H9 (cell line): ENCODE measurements around the gene TIRAP. TPM values are rescaled to one million over a fixed set of nuclear protein-coding genes. Genes with fewer than 3 reads are reported as not detected.

ENCODE experiments used
- DNase-seq: peaks from one replicate; pipeline ENCODE4 v3.0.0-alpha.2; 2017
- H2AFZ ChIP-seq: one replicate; pipeline ENCODE4 v1.6.1; 2013; ENCODE audit warnings: mild to moderate bottlenecking, low read length, control low read depth, moderate library complexity
- H2AK5ac ChIP-seq: 2 replicates; pipeline ENCODE4 v1.6.1; 2013; ENCODE audit warnings: low read length, control low read depth, mixed read lengths; ENCODE audit not compliant: insufficient read length
- H2BK120ac ChIP-seq: one replicate; pipeline ENCODE4 v1.6.1; 2013; ENCODE audit warnings: low read depth, mild to moderate bottlenecking, low read length, control low read depth, inconsistent platforms; ENCODE audit not compliant: poor library complexity, severe bottlenecking
- H2BK12ac ChIP-seq: 2 replicates; pipeline ENCODE4 v1.6.1; 2013; ENCODE audit warnings: low read length, control low read depth, mixed read lengths, low read depth; ENCODE audit not compliant: insufficient read length
- H2BK15ac ChIP-seq: 2 replicates; pipeline ENCODE4 v1.6.1; 2013; ENCODE audit warnings: low read depth, low read length, control low read depth
- H2BK20ac ChIP-seq: one replicate; pipeline ENCODE4 v1.6.1; 2013; ENCODE audit warnings: low read depth, mild to moderate bottlenecking, low read length, control low read depth, inconsistent platforms; ENCODE audit not compliant: poor library complexity, severe bottlenecking
- H2BK5ac ChIP-seq: 2 replicates; pipeline ENCODE4 v1.6.1; 2013; ENCODE audit warnings: low read length, control low read depth, mixed read lengths; ENCODE audit not compliant: insufficient read length
- H3K14ac ChIP-seq: 2 replicates; pipeline ENCODE4 v1.6.1; 2013; ENCODE audit warnings: low read length, control low read depth; ENCODE audit not compliant: insufficient read depth
- H3K18ac ChIP-seq: 2 replicates; pipeline ENCODE4 v1.6.1; 2013; ENCODE audit warnings: low read depth, mild to moderate bottlenecking, mixed read lengths, low read length, control low read depth; ENCODE audit not compliant: insufficient read length
- H3K23ac ChIP-seq: 2 replicates; pipeline ENCODE4 v1.6.1; 2013; ENCODE audit warnings: low read length, control low read depth, mixed read lengths, low read depth; ENCODE audit not compliant: insufficient read length
- H3K23me2 ChIP-seq: 2 replicates; pipeline ENCODE4 v1.6.1; 2013; ENCODE audit warnings: low read depth, mild to moderate bottlenecking, mixed read lengths, low read length, control low read depth; ENCODE audit not compliant: insufficient read length, poor library complexity, severe bottlenecking
- H3K27ac ChIP-seq: 2 replicates; pipeline ENCODE4 v1.5.1; 2013; ENCODE audit warnings: low read length, control low read depth, mixed read lengths, low read depth; ENCODE audit not compliant: insufficient read length
- H3K27me3 ChIP-seq: 2 replicates; pipeline ENCODE4 v1.6.1; 2013; ENCODE audit warnings: low read length, control low read depth, inconsistent platforms; ENCODE audit not compliant: insufficient read depth
- H3K4ac ChIP-seq: 2 replicates; pipeline ENCODE4 v1.6.1; 2013; ENCODE audit warnings: low read depth, mild to moderate bottlenecking, control low read depth, inconsistent platforms, low read length, moderate library complexity
- H3K4me1 ChIP-seq: 2 replicates; pipeline ENCODE4 v1.6.1; 2013; ENCODE audit warnings: low read length, control low read depth, inconsistent platforms; ENCODE audit not compliant: insufficient read depth
- H3K4me2 ChIP-seq: 2 replicates; pipeline ENCODE4 v1.6.1; 2013; ENCODE audit warnings: low read length, control low read depth, mixed read lengths; ENCODE audit not compliant: insufficient read length, insufficient read depth
- H3K56ac ChIP-seq: 2 replicates; pipeline ENCODE4 v1.6.1; 2013; ENCODE audit warnings: low read depth, mild to moderate bottlenecking, mixed read lengths, low read length, control low read depth; ENCODE audit not compliant: insufficient read length
- H3K79me1 ChIP-seq: 2 replicates; pipeline ENCODE4 v1.6.1; 2013; ENCODE audit warnings: low read depth, mild to moderate bottlenecking, moderate library complexity, low read length, control low read depth, inconsistent platforms; ENCODE audit not compliant: insufficient read depth, poor library complexity, severe bottlenecking
- H3K79me2 ChIP-seq: 2 replicates; pipeline ENCODE4 v1.6.1; 2013; ENCODE audit warnings: low read length, control low read depth, inconsistent platforms; ENCODE audit not compliant: insufficient read depth
- H3K9ac ChIP-seq: 2 replicates; pipeline ENCODE4 v1.6.1; 2013; ENCODE audit warnings: low read length, control low read depth, mixed read lengths; ENCODE audit not compliant: insufficient read length; ENCODE audit errors: extremely low read depth
- H3K9me3 ChIP-seq: one replicate; pipeline ENCODE4 v1.6.1; 2013; ENCODE audit warnings: low read depth, low read length, inconsistent platforms; ENCODE audit not compliant: control insufficient read depth
- H3T11ph ChIP-seq: one replicate; pipeline ENCODE4 v1.6.1; 2013; ENCODE audit warnings: mild to moderate bottlenecking, low read length, control low read depth, inconsistent platforms
- H4K20me1 ChIP-seq: one replicate; pipeline ENCODE4 v1.6.1; 2013; ENCODE audit not compliant: control insufficient read depth, insufficient read length, insufficient read depth
- H4K5ac ChIP-seq: 2 replicates; pipeline ENCODE4 v1.6.1; 2013; ENCODE audit warnings: low read depth, mild to moderate bottlenecking, mixed read lengths, low read length, control low read depth; ENCODE audit not compliant: insufficient read length
- H4K8ac ChIP-seq: replicated peaks from 2 replicates; pipeline ENCODE4 v1.6.1; 2013; ENCODE audit warnings: low read length, control low read depth, mixed read lengths, low read depth; ENCODE audit not compliant: insufficient read length
- H4K91ac ChIP-seq: 2 replicates; pipeline ENCODE4 v1.6.1; 2013; ENCODE audit warnings: low read depth, mild to moderate bottlenecking, moderate library complexity, mixed read lengths, low read length, control low read depth; ENCODE audit not compliant: insufficient read length
- H3K27ac Mint-ChIP-seq, 3 experiments: 2 replicates in 2 of 3; 3 replicates in 1 of 3; pipeline ENCODE4 v1.8.0; 2020 to 2021; ENCODE audit warnings: mixed read lengths in 3 of 3, mild to moderate bottlenecking in 1 of 3, moderate library complexity in 1 of 3
- H3K27me3 Mint-ChIP-seq: 2 replicates; pipeline ENCODE4 v1.8.0; 2021; ENCODE audit warnings: low read depth, mild to moderate bottlenecking, moderate library complexity, mixed read lengths
- H3K36me3 Mint-ChIP-seq, 3 experiments: 2 replicates in 2 of 3; 3 replicates in 1 of 3; pipeline ENCODE4 v1.8.0; 2020 to 2021; ENCODE audit warnings: low read depth in 3 of 3, mixed read lengths in 3 of 3; ENCODE audit not compliant: insufficient read depth in 1 of 3
- H3K4me1 Mint-ChIP-seq, 2 experiments: 2 replicates each; pipeline ENCODE4 v1.8.0; 2020; ENCODE audit warnings: mixed read lengths in 2 of 2
- H3K4me3 Mint-ChIP-seq, 2 experiments: 2 replicates in 1 of 2; 3 replicates in 1 of 2; pipeline ENCODE4 v1.8.0; 2020 to 2021; ENCODE audit warnings: mild to moderate bottlenecking in 2 of 2, mixed read lengths in 2 of 2, moderate library complexity in 1 of 2
- H3K9me3 Mint-ChIP-seq, 2 experiments: 2 replicates in 1 of 2; 3 replicates in 1 of 2; pipeline ENCODE4 v1.8.0; 2020; ENCODE audit warnings: mild to moderate bottlenecking in 2 of 2, mixed read lengths in 2 of 2, moderate library complexity in 1 of 2
- CTCF ChIP-seq: fragments of 200-600 bp; sonication (generic); conservative IDR thresholded peaks from 3 replicates; pipeline ENCODE4 v1.8.0; 2021; ENCODE audit warnings: antibody characterized with exemption, mild to moderate bottlenecking
- WGBS: extraction: QIAGEN DNeasy Blood & Tissue Kit; methylation state at CpG from one replicate; pipeline ENCODE4 v1.1.7; 2013; ENCODE audit warnings: missing lambda C conversion rate, low lambda C conversion rate, mixed read lengths; ENCODE audit not compliant: insufficient read length; ENCODE audit errors: extremely low coverage; 5-methylcytosine and 5-hydroxymethylcytosine counted together
- total RNA-seq: library from RNA; stranded (reverse); gene quantifications from 2 replicates; pipeline ENCODE4 v1.2.1, GENCODE V29; 2021

Gene TIRAP
- total RNA-seq, 1 experiment from 2014 or later: 7.0 TPM

DNA sequence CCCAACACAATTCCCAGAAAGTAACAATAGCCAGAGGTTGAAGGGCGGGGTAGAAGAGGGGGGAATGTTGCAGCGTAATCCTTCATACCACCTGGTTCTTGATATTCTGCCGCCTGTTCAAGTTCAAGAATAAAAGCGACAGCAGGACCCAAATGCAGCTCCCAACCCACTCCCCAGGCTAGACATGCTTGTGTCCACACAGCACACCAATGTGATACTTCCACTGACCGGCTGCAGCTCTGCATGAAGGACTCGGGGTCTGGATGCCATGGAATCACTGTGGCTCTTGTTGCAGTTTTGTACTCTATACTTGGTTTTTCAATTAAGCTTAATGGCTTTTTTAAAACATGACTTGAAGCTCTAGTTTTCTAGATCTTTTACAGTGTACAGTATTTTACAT lies 20.7 kb upstream of the TIRAP start:
- no peak overlapping the region for H2AFZ ChIP-seq
- H2BK5ac ChIP-seq: no peak overlapping the region
- no peak for DNase-seq
- H2BK120ac ChIP-seq: no peak overlapping the region
- no peaks in the 10 kb centered on the region for H3K9me3 Mint-ChIP-seq
- no peak overlapping the region for H2AK5ac ChIP-seq
- no peak overlapping the region for H3K27ac ChIP-seq
- no peaks in the 10 kb centered on the region for H3K79me1 ChIP-seq
- no peak overlapping the region for H2BK20ac ChIP-seq
- no peak overlapping the region for H3K56ac ChIP-seq
- H3K27me3 ChIP-seq: no peaks in the 10 kb centered on the region
- H3K18ac ChIP-seq: no peak overlapping the region
- no peak overlapping the region for H4K8ac ChIP-seq
- H3K27ac Mint-ChIP-seq: no peak overlapping the region
- H3K79me2 ChIP-seq: no peaks in the 10 kb centered on the region
- no peak overlapping the region for H3K23ac ChIP-seq
- no peak overlapping the region for H3T11ph ChIP-seq
- no peaks in the 10 kb centered on the region for H3K4me1 ChIP-seq
- no peak overlapping the region for H4K91ac ChIP-seq
- no peak overlapping the region for H3K14ac ChIP-seq
- H3K9ac ChIP-seq: no peak overlapping the region
- H4K5ac ChIP-seq: no peak overlapping the region
- H3K4me2 ChIP-seq: no peak overlapping the region
- no peak overlapping the region for H3K4me3 Mint-ChIP-seq
- no peak overlapping the region for H2BK12ac ChIP-seq
- H3K4ac ChIP-seq: no peak overlapping the region
- H3K9me3 ChIP-seq: no peaks in the 10 kb centered on the region
- H3K23me2 ChIP-seq: no peaks in the 10 kb centered on the region
- H3K36me3 Mint-ChIP-seq: peaks cover 39 to 80% (median 65%) of the 10 kb centered on the region in 3 experiments
- no peak for TF ChIP-seq CTCF
- no peaks in the 10 kb centered on the region for H3K4me1 Mint-ChIP-seq
- WGBS: no CpG with 5 or more reads among the region's 6 CpGs
- no peaks in the 10 kb centered on the region for H4K20me1 ChIP-seq
- H2BK15ac ChIP-seq: no peak overlapping the region
- H3K27me3 Mint-ChIP-seq: peaks cover 2% of the 10 kb centered on the region; the same call in 1 of the 2 replicates
